NOMO-1 (cell line): ENCODE data around the gene ZNF280D.

Experiments
- DNase-seq, 2 experiments: peaks; one replicate each; lab custom pipeline; 2025; ENCODE audit not compliant: unreplicated experiment in 2 of 2; lab: John Stamatoyannopoulos, UW

The ZNF280D gene

DNA sequence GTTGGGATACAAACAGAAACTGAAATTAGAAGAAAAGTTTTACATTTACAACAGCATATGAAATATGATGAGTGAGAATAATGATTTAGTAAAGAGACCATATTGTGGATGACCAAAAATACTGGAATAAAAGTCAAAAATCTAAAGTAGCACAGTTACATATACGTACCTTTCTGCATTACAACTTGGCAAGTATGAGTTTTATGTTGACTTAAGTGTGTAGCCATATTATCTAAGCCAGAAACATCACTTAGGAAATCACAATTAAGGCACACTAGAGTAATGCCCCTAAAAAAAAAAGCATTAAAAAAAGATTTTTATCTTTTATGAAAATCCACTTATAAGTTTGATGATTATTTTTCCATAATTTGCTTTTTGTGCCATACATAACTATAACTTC, 79.1 kb downstream of the ZNF280D start:
- DNase-seq = no peak

GRCh38 chr15:56653787-56654186, 79.5 kb downstream of the ZNF280D start:
- DNase-seq = no peak

- no peak for DNase-seq
These were observed 80.2 kb downstream of the ZNF280D start for GRCh38 chr15:56653107-56653506.

DNA sequence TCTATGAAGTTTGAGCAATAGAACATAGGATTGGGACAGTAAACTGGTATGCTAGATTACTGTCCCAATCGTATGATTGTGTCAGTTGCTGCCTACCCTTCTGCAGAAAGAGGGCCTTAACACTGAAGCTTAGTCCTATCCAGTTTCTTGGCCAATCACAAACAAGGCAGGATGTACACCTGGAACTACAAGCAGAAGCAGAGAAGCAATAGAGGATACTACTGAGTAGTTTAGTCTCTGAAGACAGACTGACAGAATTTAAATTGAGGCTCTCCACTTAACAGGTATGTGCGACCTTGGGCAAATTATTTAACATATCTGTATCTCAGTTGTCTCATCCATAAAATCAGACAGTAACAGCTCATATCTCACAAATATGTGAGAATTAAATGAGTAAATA, 85.0 kb downstream of the ZNF280D start:
- no peak for DNase-seq

DNA sequence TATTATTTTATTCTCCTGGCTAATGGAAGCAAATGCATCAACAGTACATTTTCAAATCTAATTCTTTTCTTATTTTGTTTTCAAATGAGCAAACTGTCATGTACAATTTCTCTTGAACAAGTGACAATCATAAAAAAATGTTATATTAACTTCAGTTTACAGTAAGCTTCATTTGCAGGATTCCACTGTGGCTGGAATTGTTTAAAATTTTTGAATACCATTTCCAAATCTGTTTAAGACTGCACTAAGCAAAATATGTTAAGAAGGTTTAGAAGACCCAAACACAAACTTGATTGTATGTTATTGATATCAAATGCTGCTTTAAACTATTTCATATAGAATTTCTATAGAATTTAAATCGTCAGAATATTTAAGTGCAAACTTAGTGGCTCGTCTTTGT, 92.8 kb downstream of the ZNF280D start:
- DNase-seq = no peak

DNA sequence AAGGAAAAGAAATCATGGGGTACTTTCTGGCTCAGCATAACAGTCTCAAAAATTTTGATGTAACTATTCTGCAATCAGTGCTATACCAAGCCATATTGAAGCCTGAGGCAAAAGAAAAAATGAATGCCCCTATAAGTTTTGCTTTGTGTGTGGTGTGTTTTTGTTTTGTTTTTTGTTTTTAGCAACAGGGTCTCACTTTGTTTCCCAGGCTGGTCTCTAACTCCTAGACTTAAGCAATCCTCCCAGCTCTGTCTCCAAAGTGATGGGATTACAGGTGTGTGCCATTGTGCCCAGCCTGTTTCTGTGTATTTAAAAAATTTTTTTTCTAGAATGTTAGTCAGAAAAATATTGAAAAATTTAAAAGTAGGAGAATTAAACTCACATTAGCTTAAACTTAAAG, 93.2 kb downstream of the ZNF280D start:
- DNase-seq = no peak

DNA sequence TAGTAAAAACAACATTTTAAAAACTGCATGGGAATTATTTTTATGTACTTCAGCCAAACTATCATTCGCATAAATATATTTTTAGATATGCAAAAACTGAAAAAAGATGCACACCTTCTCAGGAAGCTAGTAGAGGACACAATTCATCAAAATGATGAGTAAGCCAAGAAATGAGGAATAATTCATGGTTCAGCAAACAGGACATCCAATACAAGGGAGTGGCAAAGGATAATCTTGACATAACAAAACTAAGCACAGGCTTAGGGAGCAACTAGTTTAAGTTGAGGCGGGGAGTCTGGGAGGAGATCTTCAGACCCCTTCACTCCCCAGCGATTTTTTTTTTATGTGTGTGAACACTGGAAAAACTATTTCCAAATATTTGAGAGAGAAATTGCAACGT, 93.7 kb downstream of the ZNF280D start:
- DNase-seq = no peak

DNA sequence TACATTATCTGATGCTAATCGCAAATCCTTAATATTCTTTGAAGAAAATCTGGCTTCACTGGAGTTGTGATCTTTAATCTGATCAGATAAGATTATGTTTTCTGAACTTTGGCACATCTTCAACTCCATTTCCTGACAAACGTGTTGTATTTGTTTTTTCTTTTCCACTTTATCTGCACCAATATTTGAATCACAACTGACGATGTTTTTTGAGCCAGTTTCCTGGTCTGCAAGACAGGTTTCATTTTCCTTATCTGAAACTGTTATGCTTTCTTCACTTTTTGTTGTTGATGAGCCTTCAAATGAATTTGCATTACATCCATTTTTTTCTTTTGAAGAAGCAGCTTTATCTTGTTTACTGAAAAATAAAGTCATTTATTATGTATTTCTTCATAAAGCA, 101.5 kb downstream of the ZNF280D start:
- DNase-seq = no peak

DNA sequence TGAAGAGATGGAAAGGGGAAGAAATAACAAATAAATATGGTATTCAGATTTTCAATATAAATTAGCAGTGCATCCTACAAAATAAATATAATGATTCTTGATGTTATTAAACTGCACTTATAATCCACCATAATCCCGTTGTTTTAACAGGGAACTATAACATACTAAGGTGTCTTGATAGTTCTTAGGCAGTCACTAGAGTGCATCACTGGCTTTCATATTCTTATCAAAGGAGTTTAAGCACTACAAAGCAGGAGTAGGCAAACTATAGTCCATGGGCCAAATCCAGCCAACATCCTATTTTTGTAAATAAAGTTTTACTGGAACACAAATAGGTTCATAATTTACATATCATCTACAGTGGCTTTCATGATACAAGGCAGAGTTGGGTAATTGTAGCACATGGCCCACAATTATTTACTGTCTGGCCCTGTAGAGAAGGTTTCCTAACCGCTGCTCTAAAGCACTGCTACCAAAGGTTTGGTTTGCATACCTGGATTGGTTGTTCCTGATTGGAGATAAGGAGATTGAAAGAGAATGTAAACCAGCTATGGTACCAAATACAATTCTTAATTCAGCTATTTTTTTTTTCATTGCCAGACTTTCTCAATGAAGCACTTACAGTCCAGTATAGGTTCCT, 104.3 kb downstream of the ZNF280D start:
- DNase-seq = no peak

DNA sequence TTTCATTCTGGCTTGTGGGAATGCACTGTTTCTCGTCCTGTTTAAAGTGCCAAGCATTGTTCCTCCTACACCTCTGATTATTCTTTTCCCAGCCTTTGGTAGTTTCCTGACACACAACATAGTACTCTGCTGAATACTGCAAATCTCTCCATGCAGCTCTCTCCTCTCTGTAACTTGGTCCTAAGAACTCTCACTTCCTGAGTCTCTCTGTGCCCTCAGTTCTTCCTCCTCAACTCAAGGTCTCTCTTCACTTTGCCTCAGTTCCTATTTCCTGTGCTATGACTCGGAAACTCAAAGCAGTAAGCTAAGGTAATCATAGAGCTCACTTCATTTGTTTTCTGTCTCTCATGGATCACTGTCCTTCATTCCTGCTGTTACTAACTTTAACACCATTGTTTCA, 113.4 kb downstream of the ZNF280D start:
- DNase-seq = peak; percentile 4 to 27

DNA sequence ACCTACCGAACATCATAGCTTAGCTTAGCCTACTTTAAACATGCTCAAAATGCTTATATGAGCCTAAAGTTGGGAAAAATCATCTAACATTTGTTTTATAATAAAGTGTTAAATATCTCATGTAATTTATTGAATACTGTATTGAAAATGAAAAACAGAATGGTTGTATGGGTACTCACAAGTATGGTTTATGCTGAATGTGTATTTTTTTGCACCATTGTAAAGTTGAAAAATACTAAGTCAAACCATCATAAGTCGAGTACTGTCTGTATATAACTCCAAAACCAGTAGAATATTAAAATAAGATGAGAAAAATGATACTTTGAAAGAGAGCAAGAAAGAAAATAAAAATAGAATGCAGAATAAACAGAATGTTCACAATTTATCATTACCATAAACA, 115.7 kb downstream of the ZNF280D start:
- no peak for DNase-seq

GRCh38 chr15:56616551-56616950, 116.8 kb downstream of the ZNF280D start:
- no peak for DNase-seq

DNA sequence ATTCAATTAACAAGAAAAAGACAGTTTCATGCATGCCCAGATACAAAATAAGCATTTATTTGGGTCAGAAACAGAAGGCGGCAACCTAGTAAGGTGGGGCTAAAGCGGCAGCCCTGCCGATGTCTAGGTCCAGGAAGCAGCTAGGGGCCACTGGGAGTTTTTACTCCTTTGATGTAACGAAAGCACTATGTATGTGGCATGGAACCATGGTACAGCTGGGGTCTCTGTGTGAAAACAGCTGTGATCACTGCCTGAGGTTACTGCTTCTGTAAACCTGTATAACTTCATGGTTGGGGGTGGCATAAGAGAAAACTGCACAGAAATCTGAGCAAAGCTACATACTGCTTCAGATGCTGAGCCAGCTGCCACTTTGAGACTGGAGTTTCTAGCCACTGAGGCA, 119.5 kb downstream of the ZNF280D start:
- DNase-seq = no peak

DNA sequence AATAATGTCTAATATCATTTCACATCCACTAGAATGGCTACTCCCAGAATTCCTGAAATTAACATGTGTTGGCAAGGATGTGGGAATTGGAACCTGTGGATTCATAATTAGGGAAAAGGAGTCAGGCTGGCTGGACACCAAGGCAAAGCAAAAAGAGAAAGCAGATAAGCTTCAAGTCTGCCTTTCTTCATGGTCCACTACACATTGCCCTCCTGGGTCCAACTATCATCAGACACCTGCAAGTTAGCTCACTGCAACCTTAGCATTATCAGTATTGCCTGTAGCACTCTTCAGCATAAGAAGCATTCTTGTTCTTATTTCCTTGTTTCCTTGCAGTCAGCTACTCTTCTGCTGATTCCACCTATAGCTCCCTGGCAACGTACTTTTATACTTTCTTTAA, 124.3 kb downstream of the ZNF280D start:
- no peak for DNase-seq

- no peak for DNase-seq
These were observed 125.0 kb downstream of the ZNF280D start for GRCh38 chr15:56608140-56608778.

GRCh38 chr15:56602253-56602652, 131.1 kb downstream of the ZNF280D start:
- no peak for DNase-seq

GRCh38 chr15:56600380-56600779, 132.9 kb downstream of the ZNF280D start:
- DNase-seq = no peak

GRCh38 chr15:56598991-56599390, 134.3 kb downstream of the ZNF280D start:
- no peak for DNase-seq

DNA sequence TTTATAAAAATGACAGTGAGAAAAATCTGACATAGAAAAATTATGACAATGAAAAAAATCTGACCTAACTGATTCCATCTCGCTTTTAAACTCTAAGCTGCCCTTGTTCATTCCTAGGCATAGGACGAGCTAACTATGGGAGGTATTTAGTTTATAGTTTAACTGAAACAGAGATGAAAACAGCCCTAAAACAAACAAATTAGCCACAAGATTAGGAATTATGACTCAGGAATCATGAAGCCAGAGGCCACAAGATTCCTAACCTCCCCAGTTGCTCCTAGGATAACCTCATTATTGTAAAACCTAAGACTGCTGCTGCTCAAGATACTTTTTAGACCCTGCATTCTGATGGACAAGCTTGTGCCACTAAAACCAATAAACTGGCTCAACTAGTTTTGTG, 145.6 kb downstream of the ZNF280D start:
- no peak for DNase-seq

DNA sequence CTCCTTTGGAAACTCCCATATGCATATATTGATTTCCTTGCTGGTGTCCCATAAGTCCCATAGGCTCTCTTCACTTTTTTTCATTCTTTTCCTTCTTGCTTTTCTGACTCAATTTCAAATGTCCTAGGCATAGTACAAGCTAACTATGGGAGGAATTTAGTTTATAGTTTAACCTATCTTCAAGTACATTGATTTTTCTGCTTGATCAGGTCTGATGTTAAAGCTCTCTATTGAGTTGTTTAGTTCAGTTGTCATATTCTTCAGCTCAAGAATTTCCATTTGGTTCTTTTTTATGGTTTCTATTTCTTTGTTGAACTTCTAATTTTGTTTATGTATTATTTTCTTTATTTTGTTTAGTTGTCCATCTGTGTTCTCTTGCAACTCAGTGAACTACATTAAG, 147.1 kb downstream of the ZNF280D start:
- DNase-seq = no peak

- DNase-seq = no peak
These were observed 150.5 kb downstream of the ZNF280D start for GRCh38 chr15:56582785-56583184.
